Measurements from ENCODE around the gene EHD3. TPM values are rescaled to one million over a fixed set of nuclear protein-coding genes. Genes with fewer than 3 reads are reported as not detected.

The EHD3 gene
- total and polyA plus RNA-seq, 2 of the 4 experiments (the other 2 are of a cell fraction) = 29.1 to 39.8 TPM

- H3K4me3 ChIP-seq (ENCODE audit: insufficient read depth, low read depth, low read length) = no peak overlapping the region
- CTCF ChIA-PET = no interaction called here
- in situ Hi-C loops (cut with MboI; ENCODE audit: low sequenced_read_pairs) = no loop called here
- ATAC-seq (ENCODE audit: low read depth) (no peak), DNase-seq (no peak)
- no CpG with 5 or more reads among the region's 2 CpGs for WGBS, 2 experiments (ENCODE audit: extremely low coverage in 2 of 2, insufficient read length in 1 of 2)
- H3K14ac ChIP-seq (replicated peaks; ENCODE audit: low read depth, low read length) = no peak overlapping the region
- H3K23ac ChIP-seq (ENCODE audit: low read depth, low read length) = no peak overlapping the region
- H3K4me1 ChIP-seq (ENCODE audit: control insufficient read depth, insufficient read depth, low read length) = peaks cover 10% of the 10 kb centered on the region
- H4K5ac ChIP-seq (ENCODE audit: low read depth, low read length) = no peak overlapping the region
- H2AK9ac ChIP-seq (replicated peaks; ENCODE audit: low read depth, low read length, poor library complexity) = no peak overlapping the region
- H3K18ac ChIP-seq (ENCODE audit: low read depth, low read length) = no peak overlapping the region
- H3K9ac ChIP-seq (ENCODE audit: low read depth, low read length) = no peak overlapping the region
- intact Hi-C loops (cut with micrococcal nuclease) = no loop called here
- H3K9me3 ChIP-seq (ENCODE audit: control insufficient read depth, insufficient read depth, low read length) = no peaks in the 10 kb centered on the region
- no TSS peak for BruUV-seq (replicated peaks)
- POLR2A ChIA-PET (ENCODE audit: unreplicated experiment) = no interaction called here
- H3K27me3 ChIP-seq (ENCODE audit: control insufficient read depth, insufficient read depth, low read length) = no peaks in the 10 kb centered on the region
- H4K20me1 ChIP-seq (ENCODE audit: insufficient read depth, low read length) = no peaks in the 10 kb centered on the region
- no peak overlapping the region for H2AFZ ChIP-seq (replicated peaks; ENCODE audit: low read length, poor library complexity)
- H3K4ac ChIP-seq (ENCODE audit: low read depth, low read length) = no peak overlapping the region
- no peak overlapping the region for H2BK20ac ChIP-seq (ENCODE audit: low read depth, low read length)
- H3K56ac ChIP-seq (ENCODE audit: extremely low read depth, insufficient read depth, low read length) = no peak overlapping the region
- no peaks in the 10 kb centered on the region for H3K36me3 ChIP-seq (ENCODE audit: control insufficient read depth, insufficient read depth, low read length)
- no peak overlapping the region for H3K4me2 ChIP-seq (ENCODE audit: low read depth, low read length)
- no peak overlapping the region for H3K27ac ChIP-seq (ENCODE audit: insufficient read depth, low read length)
- H4K8ac ChIP-seq (ENCODE audit: low read depth in 2 of 2, low read length in 2 of 2) = no peak overlapping the region
- H2BK120ac ChIP-seq (ENCODE audit: low read depth, low read length) = no peak overlapping the region
- H3K79me1 ChIP-seq (ENCODE audit: low read depth in 1 of 2, low read length in 2 of 2) = no peaks in the 10 kb centered on the region
- no peak overlapping the region for H4K91ac ChIP-seq (ENCODE audit: insufficient read depth, low read depth, low read length)
- peaks cover 11% of the 10 kb centered on the region; the same call in 1 of the 2 replicates for H3K9me1 ChIP-seq (ENCODE audit: insufficient read depth, low read length)
- no peak overlapping the region for H2AK5ac ChIP-seq (ENCODE audit: low read depth, low read length)
- H2BK5ac ChIP-seq (ENCODE audit: low read depth, low read length, poor library complexity, severe bottlenecking) = no peak overlapping the region
- no peak overlapping the region for H2BK15ac ChIP-seq (ENCODE audit: low read depth, low read length)
- dilution Hi-C loops (cut with HindIII; ENCODE audit: low sequenced_read_pairs, unreplicated experiment) = no loop called here
- TF ChIP-seq ELK1 (IDR thresholded peaks at IDR 0.05; ENCODE audit: borderline replicate concordance, low read depth, low read length) = no peak
- TF ChIP-seq MXI1 (IDR thresholded peaks at IDR 0.05; ENCODE audit: borderline replicate concordance, low read depth, low read length) = no peak
- no peak for TF ChIP-seq NFE2L2 (IDR thresholded peaks at IDR 0.05; ENCODE audit: low read depth, low read length)
- no peak for TF ChIP-seq CHD1 (IDR thresholded peaks at IDR 0.05; ENCODE audit: low read depth, low read length)
- TF ChIP-seq RFX5 (IDR thresholded peaks at IDR 0.05; ENCODE audit: low read depth, low read length) = no peak
- no peak for TF ChIP-seq BHLHE40 (IDR thresholded peaks at IDR 0.05; ENCODE audit: low read depth, low read length)
- no peak for TF ChIP-seq RCOR1 (IDR thresholded peaks at IDR 0.05; ENCODE audit: insufficient replicate concordance, low read length)
- no peak for TF ChIP-seq RAD21 (IDR thresholded peaks at IDR 0.05; ENCODE audit: low read length)
- no peak for TF ChIP-seq SMC3 (IDR thresholded peaks at IDR 0.05; ENCODE audit: low read depth, low read length)
- no peak for TF ChIP-seq MAFK (IDR thresholded peaks at IDR 0.05; ENCODE audit: low read depth, low read length)
- TF ChIP-seq MAZ (IDR thresholded peaks at IDR 0.05; ENCODE audit: borderline replicate concordance, low read depth, low read length) = no peak
- TF ChIP-seq CEBPB (IDR thresholded peaks at IDR 0.05; ENCODE audit: low read depth, low read length) = no peak
- no peak for TF ChIP-seq CTCF (conservative IDR thresholded peaks at IDR 0.05; ENCODE audit: low read depth, low read length)
- no peak for TF ChIP-seq FOS (IDR thresholded peaks at IDR 0.05; ENCODE audit: low read depth, low read length)
- TF ChIP-seq USF2 (IDR thresholded peaks at IDR 0.05; ENCODE audit: low read depth, low read length) = no peak
- TF ChIP-seq POLR2A (IDR thresholded peaks at IDR 0.05; ENCODE audit: low read depth, low read length) = no peak
Measured at GRCh38 chr2:31284107-31284506, 50.2 kb downstream of the EHD3 start.
